H1 (cell line): ENCODE measurements around the gene SLC2A13. TPM values are rescaled to one million over a fixed set of nuclear protein-coding genes. Genes with fewer than 3 reads are reported as not detected.

ENCODE experiments used
- CTCF ChIA-PET: fragments of 300-600 bp; sonication (Branson Sonifier 250); formaldehyde crosslinking; loops from one replicate; lab custom pipeline; 2021; ENCODE audit not compliant: partially characterized antibody; lab: Charles Lee
- POLR2A ChIA-PET: fragments of 300-600 bp; sonication (Branson Sonifier 250); formaldehyde crosslinking; loops from one replicate; lab custom pipeline; 2021; ENCODE audit warnings: inconsistent platforms; ENCODE audit not compliant: partially characterized antibody; lab: Charles Lee
- DNase-seq, 2 experiments: peaks; one replicate each; pipeline versions ENCODE4 v3.0.0 to v3.0.0-alpha.2; 2010 to 2022; ENCODE audit warnings: low spot score in 2 of 2, low read depth in 1 of 2, mixed read lengths in 1 of 2
- FAIRE-seq: peaks from 2 replicates; lab custom pipeline; 2011; peaks lifted over from hg19 to GRCh38; lab: Jason Lieb, UNC
- H2AFZ ChIP-seq: 2 replicates; pipeline ENCODE4 v1.8.1; 2012; ENCODE audit warnings: low read length, inconsistent platforms
- H2AK5ac ChIP-seq: 2 replicates; pipeline ENCODE4 v1.6.1; 2013; ENCODE audit warnings: low read depth, low read length
- H2BK120ac ChIP-seq: replicated peaks from 2 replicates; pipeline ENCODE3; 2013; ENCODE audit warnings: low read depth, low read length, inconsistent platforms
- H2BK12ac ChIP-seq: 2 replicates; pipeline ENCODE4 v1.6.1; 2013; ENCODE audit warnings: low read depth, low read length
- H2BK15ac ChIP-seq: 2 replicates; pipeline ENCODE4 v1.6.1; 2013; ENCODE audit warnings: low read length
- H2BK20ac ChIP-seq: 2 replicates; pipeline ENCODE4 v1.6.1; 2013; ENCODE audit warnings: low read length
- H2BK5ac ChIP-seq: 2 replicates; pipeline ENCODE4 v1.6.1; 2013; ENCODE audit warnings: low read depth, low read length
- H3K14ac ChIP-seq: 2 replicates; pipeline ENCODE4 v1.6.1; 2013; ENCODE audit warnings: inconsistent platforms; ENCODE audit not compliant: insufficient read length
- H3K18ac ChIP-seq: 2 replicates; pipeline ENCODE4 v1.6.1; 2013; ENCODE audit warnings: low read length; ENCODE audit errors: extremely low read depth
- H3K23ac ChIP-seq: 2 replicates; pipeline ENCODE4 v1.6.1; 2013; ENCODE audit warnings: inconsistent platforms; ENCODE audit not compliant: insufficient read length
- H3K23me2 ChIP-seq: 2 replicates; pipeline ENCODE4 v1.6.1; 2013; ENCODE audit warnings: low read depth, low read length
- H3K27ac ChIP-seq: 2 replicates; pipeline ENCODE4 v1.6.1; 2011; ENCODE audit warnings: low read depth, low read length, inconsistent platforms
- H3K27me3 ChIP-seq, 4 experiments: replicated peaks in 1 of 4; 1 replicate in 1 of 4; 2 replicates in 3 of 4; pipeline versions ENCODE4 v1.6.1 to v1.8.1; 2011 to 2013; ENCODE audit warnings: low read length in 3 of 4, mild to moderate bottlenecking in 3 of 4, inconsistent platforms in 2 of 4, mixed read lengths in 2 of 4, moderate library complexity in 1 of 4; ENCODE audit not compliant: control insufficient read depth in 3 of 4, insufficient read depth in 3 of 4; ENCODE audit errors: extremely low read depth in 1 of 4
- H3K36me3 ChIP-seq, 4 experiments: 2 replicates each; pipeline versions ENCODE4 v1.6.1 to v1.8.1; 2011 to 2013; ENCODE audit warnings: mild to moderate bottlenecking in 4 of 4, low read length in 3 of 4, moderate library complexity in 2 of 4, control low read depth in 1 of 4, inconsistent platforms in 1 of 4; ENCODE audit not compliant: insufficient read depth in 4 of 4, control insufficient read depth in 2 of 4
- H3K4ac ChIP-seq: replicated peaks from 2 replicates; pipeline ENCODE3; 2013; ENCODE audit warnings: low read length, low read depth, mixed read lengths, inconsistent platforms; ENCODE audit not compliant: insufficient read length
- H3K4me1 ChIP-seq, 4 experiments: replicated peaks in 1 of 4; 1 replicate in 1 of 4; 2 replicates in 3 of 4; pipeline versions ENCODE4 v1.6.1 to v1.8.1; 2011 to 2013; ENCODE audit warnings: low read length in 3 of 4, inconsistent platforms in 2 of 4, mixed read lengths in 1 of 4; ENCODE audit not compliant: insufficient read depth in 4 of 4, control insufficient read depth in 3 of 4
- H3K4me2 ChIP-seq, 2 experiments: 2 replicates each; pipeline versions ENCODE4 v1.6.1 to v1.8.1; 2011 to 2013; ENCODE audit warnings: low read depth in 2 of 2, low read length in 2 of 2, control low read depth in 1 of 2, inconsistent platforms in 1 of 2, mild to moderate bottlenecking in 1 of 2; ENCODE audit not compliant: insufficient read depth in 1 of 2
- H3K4me3 ChIP-seq, 4 experiments: fragments of 200-600, 300-600 bp in 1 of 4; sonication (generic), shearing (Covaris generic), sonication (Bioruptor Twin) in 1 of 4; 2 replicates each; pipeline versions ENCODE4 v1.5.1 to v1.8.1; 2011 to 2016; ENCODE audit warnings: low read length in 4 of 4, low read depth in 3 of 4, control low read depth in 2 of 4, inconsistent platforms in 2 of 4, mild to moderate bottlenecking in 2 of 4, mixed read lengths in 1 of 4, moderate library complexity in 1 of 4; ENCODE audit not compliant: insufficient read depth in 2 of 4; ENCODE audit errors: extremely low read depth in 1 of 4
- H3K56ac ChIP-seq: replicated peaks from 2 replicates; pipeline ENCODE3; 2013; ENCODE audit warnings: low read depth, mild to moderate bottlenecking, mixed read lengths, low read length, inconsistent platforms; ENCODE audit not compliant: insufficient read length
- H3K79me1 ChIP-seq: 2 replicates; pipeline ENCODE4 v1.6.1; 2013; ENCODE audit warnings: low read depth, low read length, control low read depth
- H3K79me2 ChIP-seq, 2 experiments: 2 replicates each; pipeline versions ENCODE4 v1.6.1 to v1.8.1; 2012 to 2013; ENCODE audit warnings: low read length in 2 of 2, mild to moderate bottlenecking in 2 of 2, inconsistent platforms in 1 of 2; ENCODE audit not compliant: insufficient read depth in 2 of 2, control insufficient read depth in 1 of 2
- H3K9ac ChIP-seq, 4 experiments: replicated peaks in 1 of 4; 1 replicate in 1 of 4; 2 replicates in 3 of 4; pipeline versions ENCODE4 v1.6.1 to v1.8.1; 2011 to 2013; ENCODE audit warnings: low read depth in 3 of 4, low read length in 3 of 4, control low read depth in 2 of 4, mild to moderate bottlenecking in 2 of 4, moderate library complexity in 2 of 4, inconsistent platforms in 1 of 4; ENCODE audit errors: extremely low read depth in 1 of 4
- H3K9me3 ChIP-seq, 2 experiments: 2 replicates each; pipeline versions ENCODE4 v1.6.1 to v1.8.1; 2012 to 2013; ENCODE audit warnings: mild to moderate bottlenecking in 2 of 2, moderate library complexity in 2 of 2, control low read depth in 1 of 2, inconsistent platforms in 1 of 2, low read depth in 1 of 2, low read length in 1 of 2, mixed read lengths in 1 of 2; ENCODE audit not compliant: insufficient read depth in 2 of 2
- H4K20me1 ChIP-seq, 2 experiments: replicated peaks in 1 of 2; 2 replicates each; pipeline versions ENCODE3 to v1.8.1; 2011 to 2013; ENCODE audit warnings: inconsistent platforms in 2 of 2, low read length in 2 of 2, mild to moderate bottlenecking in 1 of 2; ENCODE audit not compliant: insufficient read depth in 2 of 2, control insufficient read depth in 1 of 2
- H4K5ac ChIP-seq: 2 replicates; pipeline ENCODE4 v1.6.1; 2013; ENCODE audit warnings: low read length, low read depth, mixed read lengths, inconsistent platforms; ENCODE audit not compliant: insufficient read length
- H4K8ac ChIP-seq: 2 replicates; pipeline ENCODE4 v1.8.0; 2013; ENCODE audit warnings: mild to moderate bottlenecking, moderate library complexity, low read length, inconsistent platforms; ENCODE audit not compliant: insufficient read depth; ENCODE audit errors: extremely low read depth
- H4K91ac ChIP-seq: replicated peaks from 2 replicates; pipeline ENCODE3; 2013; ENCODE audit warnings: low read length, mixed read lengths, inconsistent platforms; ENCODE audit not compliant: insufficient read length
- ATF3 ChIP-seq: IDR thresholded peaks from 2 replicates; pipeline ENCODE4 v1.6.1; 2011; ENCODE audit warnings: low read depth, mild to moderate bottlenecking, low read length; ENCODE audit not compliant: insufficient read depth
- BACH1 ChIP-seq: IDR thresholded peaks from 2 replicates; pipeline ENCODE4 v1.6.1; 2012; ENCODE audit warnings: low read length, improper control_type of control experiment
- CEBPB ChIP-seq: IDR thresholded peaks from 2 replicates; pipeline ENCODE4 v1.6.1; 2012; ENCODE audit warnings: low read depth, low read length
- CREB1 ChIP-seq: IDR thresholded peaks from 2 replicates; pipeline ENCODE4 v1.6.1; 2012; ENCODE audit warnings: inconsistent platforms
- CTCF ChIP-seq, 3 experiments: IDR thresholded peaks; 1 replicate in 2 of 3; 2 replicates in 1 of 3; pipeline versions ENCODE4 v1.5.1 to v1.6.1; 2011; ENCODE audit warnings: low read length in 3 of 3, mild to moderate bottlenecking in 3 of 3, inconsistent platforms in 2 of 3, low read depth in 1 of 3, moderate library complexity in 1 of 3; ENCODE audit not compliant: insufficient read depth in 1 of 3; ENCODE audit errors: control extremely low read depth in 1 of 3
- FOSL1 ChIP-seq: IDR thresholded peaks from 2 replicates; pipeline ENCODE4 v1.6.1; 2011; ENCODE audit warnings: mild to moderate bottlenecking, low read depth, low read length, moderate library complexity; ENCODE audit not compliant: insufficient read depth
- GTF2F1 ChIP-seq: IDR thresholded peaks from 2 replicates; pipeline ENCODE4 v1.6.1; 2012; ENCODE audit warnings: low read depth, low read length, improper control_type of control experiment, borderline replicate concordance
- JUND ChIP-seq: IDR thresholded peaks from 2 replicates; pipeline ENCODE4 v1.6.1; 2011; ENCODE audit warnings: mild to moderate bottlenecking, improper control_type of control experiment, low read length
- NRF1 ChIP-seq: IDR thresholded peaks from 2 replicates; pipeline ENCODE4 v1.6.1; 2011; ENCODE audit warnings: mild to moderate bottlenecking, low read depth, low read length, improper control_type of control experiment
- POU5F1 ChIP-seq: IDR thresholded peaks from 2 replicates; pipeline ENCODE4 v1.6.1; 2011; ENCODE audit warnings: low read depth, mild to moderate bottlenecking, low read length, moderate library complexity
- SP4 ChIP-seq: IDR thresholded peaks from 2 replicates; pipeline ENCODE4 v1.6.1; 2012; ENCODE audit warnings: low read length, inconsistent platforms
- TAF7 ChIP-seq: optimal IDR thresholded peaks from 2 replicates; pipeline ENCODE3; 2011; ENCODE audit warnings: low read depth, mild to moderate bottlenecking, inconsistent platforms, low read length, moderate library complexity, borderline replicate concordance
- TCF12 ChIP-seq: IDR thresholded peaks from 2 replicates; pipeline ENCODE4 v1.6.1; 2011; ENCODE audit warnings: low read depth, mild to moderate bottlenecking, low read length
- WGBS, 2 experiments: shearing (Covaris generic) in 1 of 2; methylation state at CpG; one replicate each; pipeline versions ENCODE4 v1.1.6 to v1.1.7; 2013 to 2015; ENCODE audit warnings: low lambda C conversion rate in 2 of 2, mixed read lengths in 2 of 2, inconsistent platforms in 1 of 2, low coverage in 1 of 2, missing lambda C conversion rate in 1 of 2; ENCODE audit not compliant: insufficient replicate concordance in 2 of 2, insufficient coverage in 1 of 2, insufficient read length in 1 of 2; ENCODE audit errors: extremely low coverage in 1 of 2, missing lambda C conversion rate in 1 of 2; 5-methylcytosine and 5-hydroxymethylcytosine counted together
- polyA plus RNA-seq, 7 experiments: library from polyadenylated mRNA; depleted of rRNA in 3 of 7; stranded (reverse) in 5 of 7; unstranded in 2 of 7; fragments of >200 nt in 5 of 7; fragments of 200-250 nt in 2 of 7; gene quantifications; 1 replicate in 5 of 7; 2 replicates in 1 of 7; 4 replicates in 1 of 7; pipeline versions ENCODE4 v1.2.1 to v1.2.3, GENCODE V29; 2011 to 2013; ENCODE audit warnings: missing spikeins in 2 of 7, mixed read lengths in 2 of 7
- total RNA-seq: library from RNA; stranded (reverse); fragmentation: NEBNext Ultra II Directional; extraction: Animal tissue kit (Norgen Biotek cat#: 25700); gene quantifications from 2 replicates; pipeline ENCODE4 v1.2.1, GENCODE V29; 2021

SLC2A13 gene
- total and polyA plus RNA-seq, 2 of the 8 experiments (the other 6 are each of a cell fraction or from before 2014, with no cell fraction given) = 2.8 to 9.6 TPM

DNA sequence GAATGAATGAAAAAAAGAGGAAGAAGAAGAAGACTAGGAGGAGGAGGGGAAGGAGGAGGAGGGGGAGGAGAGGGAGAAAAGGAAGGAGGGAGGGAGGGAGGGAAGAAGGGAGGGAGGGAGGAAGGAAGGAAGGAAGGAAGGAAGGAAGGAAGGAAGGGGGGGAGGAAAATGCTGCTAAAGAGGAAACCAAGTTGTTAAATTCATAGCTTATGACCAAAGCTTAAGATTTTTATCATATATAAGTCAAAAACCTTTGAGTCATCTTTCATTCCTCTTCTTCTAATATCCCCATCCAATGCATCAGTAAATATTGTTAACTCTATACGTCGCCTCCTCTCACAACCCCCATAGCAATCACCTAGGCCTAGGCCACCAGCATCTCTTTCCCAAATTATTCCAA, 117.3 kb downstream of the SLC2A13 start:
- H2BK5ac ChIP-seq = no peak overlapping the region
- H4K8ac ChIP-seq = no peak overlapping the region
- H4K5ac ChIP-seq = no peak overlapping the region
- no peaks in the 10 kb centered on the region for H3K9me3 ChIP-seq
- no peak overlapping the region for H2BK120ac ChIP-seq
- H2AFZ ChIP-seq = no peak overlapping the region
- no peaks in the 10 kb centered on the region; the same call in 1 of the 2 replicates for H3K23me2 ChIP-seq
- H2AK5ac ChIP-seq = no peak overlapping the region
- no peak overlapping the region for H3K56ac ChIP-seq
- H3K18ac ChIP-seq = no peak overlapping the region
- H3K79me1 ChIP-seq = no peaks in the 10 kb centered on the region
- H4K20me1 ChIP-seq = peaks cover 0 to 2% of the 10 kb centered on the region in 2 experiments
- DNase-seq (no peak), FAIRE-seq (no peak)
- no peak overlapping the region for H2BK12ac ChIP-seq
- H3K27me3 ChIP-seq = peaks cover 0 to 1% (median 0%) of the 10 kb centered on the region in 4 experiments; a peak in 1 of 7 replicates
- H3K4me2 ChIP-seq = no peak overlapping the region
- H2BK20ac ChIP-seq = no peak overlapping the region
- no peaks in the 10 kb centered on the region for H3K79me2 ChIP-seq
- H3K36me3 ChIP-seq = no peaks in the 10 kb centered on the region
- POLR2A ChIA-PET = no interaction called here
- no peak overlapping the region for H3K4me3 ChIP-seq
- no peak overlapping the region for H3K14ac ChIP-seq
- no peak overlapping the region for H2BK15ac ChIP-seq
- H3K23ac ChIP-seq = no peak overlapping the region
- WGBS, 2 experiments = 94% methylated on average over 2 of the region's 2 CpGs; no CpG with 5 or more reads in 1 of the 2 experiments
- peaks cover 0 to 5% (median 2%) of the 10 kb centered on the region in 4 experiments; a peak in 2 of 7 replicates for H3K4me1 ChIP-seq
- no peak overlapping the region for H3K9ac ChIP-seq
- CTCF ChIA-PET = no interaction called here
- H3K4ac ChIP-seq = no peak overlapping the region
- no peak overlapping the region for H4K91ac ChIP-seq
- H3K27ac ChIP-seq = no peak overlapping the region
- no peak for TF ChIP-seq SP4
- TF ChIP-seq POU5F1 = no peak
- no peak for TF ChIP-seq BACH1
- TF ChIP-seq TCF12 = no peak
- TF ChIP-seq NRF1 = no peak
- no peak for TF ChIP-seq CTCF (IDR thresholded peaks at IDR 0.05; ENCODE audit: control extremely low read depth in 1 of 3, insufficient read depth in 1 of 3, low read depth in 1 of 3, low read length in 3 of 3)
- TF ChIP-seq FOSL1 = no peak
- no peak for TF ChIP-seq ATF3
- no peak for TF ChIP-seq CEBPB
- no peak for TF ChIP-seq TAF7
- no peak for TF ChIP-seq GTF2F1
- no peak for TF ChIP-seq CREB1
- TF ChIP-seq JUND = no peak
